Effector memory CD4-positive, alpha-beta T cell (primary cell): ENCODE results near the gene FRMPD4.

Source experiments
- DNase-seq, 3 donors: peaks; one replicate each; pipeline ENCODE4 v3.0.0-alpha.2; 2020
- H3K27ac ChIP-seq: 2 replicates; pipeline ENCODE4 v1.7.0; 2013; ENCODE audit warnings: mild to moderate bottlenecking, low read length, moderate library complexity; ENCODE audit not compliant: insufficient read depth, poor library complexity, severe bottlenecking
- H3K27me3 ChIP-seq: replicated peaks from 2 replicates; pipeline ENCODE4 v1.7.0; 2013; ENCODE audit warnings: mild to moderate bottlenecking, low read length; ENCODE audit not compliant: insufficient read depth, control insufficient read depth, poor library complexity, severe bottlenecking
- H3K36me3 ChIP-seq: 2 replicates; pipeline ENCODE4 v1.7.0; 2013; ENCODE audit warnings: mild to moderate bottlenecking, low read length, moderate library complexity; ENCODE audit not compliant: control insufficient read depth, insufficient read depth
- H3K4me1 ChIP-seq: 2 replicates; pipeline ENCODE4 v1.7.0; 2013; ENCODE audit warnings: low read length, mild to moderate bottlenecking; ENCODE audit not compliant: control insufficient read depth, insufficient read depth, poor library complexity, severe bottlenecking
- H3K4me3 ChIP-seq: 2 replicates; pipeline ENCODE4 v1.7.0; 2013; ENCODE audit warnings: low read length, low read depth, mild to moderate bottlenecking; ENCODE audit not compliant: insufficient read depth, poor library complexity, severe bottlenecking
- H3K9me3 ChIP-seq: 2 replicates; pipeline ENCODE4 v1.7.0; 2013; ENCODE audit warnings: mild to moderate bottlenecking, low read length, moderate library complexity; ENCODE audit not compliant: control insufficient read depth
- total RNA-seq, 3 donors: gene quantifications; one replicate each; lab custom pipeline; 2026; lab: John Stamatoyannopoulos, UW

FRMPD4 gene
- total RNA-seq, result 0 reads per million in 3 donors

DNA sequence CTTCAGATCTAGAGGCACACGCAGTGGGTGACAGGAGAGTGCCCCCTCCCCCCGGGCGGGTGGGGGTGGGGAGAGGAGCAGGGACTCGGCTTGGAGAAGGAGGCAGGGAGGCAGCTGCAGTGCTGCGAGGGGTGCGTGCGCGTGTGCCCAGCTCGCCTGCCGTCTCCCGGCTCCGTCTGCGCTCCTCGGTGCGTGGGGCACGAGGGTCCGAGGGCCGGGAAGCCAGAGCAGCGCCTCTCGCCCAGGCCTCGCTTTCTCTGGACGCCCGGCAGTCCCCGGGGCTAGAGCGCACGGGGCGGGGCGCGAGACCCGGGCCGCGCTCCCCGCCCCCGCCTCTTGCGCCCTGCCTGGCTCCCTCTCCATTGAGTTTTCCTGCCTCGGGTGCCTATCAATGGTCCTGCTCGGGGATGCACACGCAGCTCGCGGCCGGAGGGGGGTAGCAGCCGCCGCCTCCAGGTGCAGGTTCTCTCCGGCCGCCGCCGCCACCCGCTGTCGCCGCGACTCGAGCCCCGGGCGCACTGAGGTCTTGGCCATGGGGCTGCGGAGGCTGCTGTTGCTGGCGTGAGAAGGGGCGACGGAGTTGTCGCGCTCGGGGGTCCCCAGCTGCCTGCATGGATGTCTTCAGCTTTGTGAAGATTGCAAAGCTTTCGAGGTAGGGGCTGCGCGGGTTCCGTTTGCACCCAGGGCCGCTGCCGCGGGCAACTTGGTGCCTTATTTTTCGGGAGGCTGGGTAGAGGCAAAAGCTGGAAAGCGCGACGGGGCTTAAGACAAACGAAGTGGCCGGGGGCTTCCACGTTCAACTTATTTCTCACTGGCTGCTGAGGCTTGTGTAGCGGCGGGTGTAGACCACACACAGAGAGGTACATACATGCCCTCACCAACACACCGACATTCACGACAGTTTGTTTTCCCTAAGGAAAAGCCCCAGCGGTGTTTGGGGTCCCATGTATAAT lies at the start of gene FRMPD4:
TSS of gene FRMPD4 (plus strand) at position 113 of the 953 bp plus-strand sequence. CDS start at position 612, 499 bp downstream.
- Histone ChIP-seq H3K36me3 (no peaks in the 10 kb centered on the region), H3K27me3 (no peaks in the 10 kb centered on the region), H3K9me3 (no peaks in the 10 kb centered on the region), H3K4me1 (no peaks in the 10 kb centered on the region), H3K27ac (no peak within 1 kb of the TSS), H3K4me3 (no peak within 1 kb of the TSS)
- no peak for DNase-seq

DNA sequence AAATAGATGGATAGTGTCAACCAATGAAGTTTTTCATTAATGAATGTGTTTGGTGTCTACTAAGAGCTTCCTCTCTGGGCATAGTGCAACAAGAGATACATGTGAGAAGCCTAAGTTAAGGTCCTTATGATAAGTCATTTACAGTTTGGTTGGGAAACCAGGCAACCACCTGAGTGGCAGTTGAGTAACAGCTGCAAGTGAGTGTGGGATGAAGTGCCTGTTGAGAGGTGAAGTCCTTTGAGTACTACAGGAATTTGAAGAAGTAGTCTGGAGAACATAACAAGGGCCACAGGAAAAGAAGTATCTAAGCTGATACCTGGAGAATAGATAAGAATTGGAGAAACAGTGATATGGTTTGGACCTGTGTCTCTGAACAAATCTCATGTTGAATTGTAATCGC lies 48.5 kb upstream of the FRMPD4 start:
- H3K4me1 ChIP-seq, result no peaks in the 10 kb centered on the region
- no peaks in the 10 kb centered on the region for H3K27me3 ChIP-seq
- no peaks in the 10 kb centered on the region for H3K36me3 ChIP-seq
- H3K9me3 ChIP-seq, result no peaks in the 10 kb centered on the region
- no peak overlapping the region for H3K27ac ChIP-seq
- H3K4me3 ChIP-seq, result no peak overlapping the region
- no peak for DNase-seq

DNA sequence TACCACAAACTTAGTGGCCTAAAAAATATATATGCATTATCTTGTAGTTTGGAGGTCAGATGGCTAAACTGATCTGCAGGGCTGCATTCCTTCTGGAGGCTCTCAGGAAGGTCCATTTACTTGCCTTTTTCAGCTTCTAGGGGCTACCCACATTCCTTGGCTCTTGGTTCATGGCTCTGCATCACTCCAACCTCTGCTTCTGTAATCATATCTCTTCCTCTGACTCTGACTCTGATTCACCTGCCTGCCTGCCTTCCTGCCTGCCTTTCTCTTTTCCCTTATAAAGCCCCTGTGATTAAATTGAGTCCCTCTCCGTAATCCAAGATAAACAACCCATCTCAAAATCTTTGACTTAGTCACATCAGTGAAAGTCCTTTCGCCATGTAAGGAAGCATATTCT lies 25.0 kb upstream of the FRMPD4 start:
- no peak for DNase-seq
- H3K4me1 ChIP-seq, result no peaks in the 10 kb centered on the region
- H3K27me3 ChIP-seq, result no peaks in the 10 kb centered on the region
- no peaks in the 10 kb centered on the region for H3K36me3 ChIP-seq
- no peak overlapping the region for H3K4me3 ChIP-seq
- H3K27ac ChIP-seq, result no peak overlapping the region
- no peaks in the 10 kb centered on the region for H3K9me3 ChIP-seq

DNA sequence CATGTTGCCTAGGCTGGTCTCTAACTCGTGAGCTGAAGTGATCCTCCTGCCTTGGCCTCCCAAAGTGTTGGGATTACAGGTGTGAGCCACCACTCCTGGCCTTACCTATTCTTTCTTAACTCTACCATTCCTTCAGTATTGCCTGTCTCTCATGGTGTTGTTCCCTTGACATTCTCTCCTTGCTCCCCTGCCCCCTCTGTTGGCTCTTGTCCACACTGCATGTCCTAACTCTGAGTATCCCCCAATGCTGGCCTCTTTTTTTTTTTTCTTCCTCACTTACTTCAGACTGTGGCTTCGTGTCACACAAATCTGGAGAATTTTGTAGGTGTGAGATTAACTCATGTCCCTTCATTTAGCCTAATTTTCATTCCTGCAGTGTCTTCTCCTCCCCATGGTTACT lies 22.9 kb upstream of the FRMPD4 start:
- H3K9me3 ChIP-seq, result no peaks in the 10 kb centered on the region
- no peaks in the 10 kb centered on the region for H3K27me3 ChIP-seq
- DNase-seq, result no peak
- no peak overlapping the region for H3K27ac ChIP-seq
- no peaks in the 10 kb centered on the region for H3K4me1 ChIP-seq
- no peak overlapping the region for H3K4me3 ChIP-seq
- H3K36me3 ChIP-seq, result no peaks in the 10 kb centered on the region

DNA sequence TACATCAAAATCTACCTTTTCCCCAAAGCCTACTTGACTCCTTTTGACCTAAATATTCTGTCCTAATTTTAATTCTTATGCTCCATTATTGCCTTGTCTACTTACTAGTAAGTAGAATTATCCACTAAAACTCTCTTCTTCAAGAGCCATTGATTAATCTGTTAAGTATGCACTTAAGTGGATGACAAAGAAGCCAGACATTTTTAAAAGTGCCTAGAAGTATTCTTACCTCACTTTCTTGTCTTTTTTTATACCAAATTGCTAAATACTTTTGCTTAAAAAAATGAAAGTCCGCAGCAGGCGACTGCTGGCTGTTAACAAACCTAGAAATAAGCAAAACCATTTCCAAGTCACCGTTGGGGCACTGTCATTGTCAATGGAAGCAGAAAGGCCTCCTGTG lies 20.1 kb upstream of the FRMPD4 start:
- H3K4me1 ChIP-seq, result no peaks in the 10 kb centered on the region
- H3K27ac ChIP-seq, result no peak overlapping the region
- H3K9me3 ChIP-seq, result no peaks in the 10 kb centered on the region
- no peak for DNase-seq
- H3K36me3 ChIP-seq, result no peaks in the 10 kb centered on the region
- H3K4me3 ChIP-seq, result no peak overlapping the region
- no peaks in the 10 kb centered on the region for H3K27me3 ChIP-seq

DNA sequence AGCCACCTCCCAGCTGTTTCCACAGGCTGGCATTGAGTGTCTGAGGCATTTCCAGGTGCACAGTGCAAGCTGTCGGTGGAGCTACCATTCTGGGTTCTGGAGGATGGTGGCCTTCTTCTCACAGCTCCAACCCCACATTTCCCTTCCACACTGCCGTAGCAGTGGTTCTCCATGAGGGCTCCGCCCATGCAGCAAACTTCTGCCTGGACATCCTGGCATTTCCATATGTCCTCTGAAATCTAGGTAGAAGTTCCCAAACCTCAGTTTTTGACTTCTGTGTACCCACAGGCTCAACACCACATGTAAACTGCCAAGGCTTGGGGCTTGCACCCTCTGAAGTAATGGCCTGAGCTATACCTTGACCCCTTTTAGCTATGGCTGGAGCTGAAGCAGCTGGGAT lies 10.3 kb upstream of the FRMPD4 start:
- no peaks in the 10 kb centered on the region for H3K27me3 ChIP-seq
- H3K27ac ChIP-seq, result no peak overlapping the region
- DNase-seq, result no peak
- no peak overlapping the region for H3K4me3 ChIP-seq
- H3K4me1 ChIP-seq, result no peaks in the 10 kb centered on the region
- no peaks in the 10 kb centered on the region for H3K36me3 ChIP-seq
- H3K9me3 ChIP-seq, result no peaks in the 10 kb centered on the region

DNA sequence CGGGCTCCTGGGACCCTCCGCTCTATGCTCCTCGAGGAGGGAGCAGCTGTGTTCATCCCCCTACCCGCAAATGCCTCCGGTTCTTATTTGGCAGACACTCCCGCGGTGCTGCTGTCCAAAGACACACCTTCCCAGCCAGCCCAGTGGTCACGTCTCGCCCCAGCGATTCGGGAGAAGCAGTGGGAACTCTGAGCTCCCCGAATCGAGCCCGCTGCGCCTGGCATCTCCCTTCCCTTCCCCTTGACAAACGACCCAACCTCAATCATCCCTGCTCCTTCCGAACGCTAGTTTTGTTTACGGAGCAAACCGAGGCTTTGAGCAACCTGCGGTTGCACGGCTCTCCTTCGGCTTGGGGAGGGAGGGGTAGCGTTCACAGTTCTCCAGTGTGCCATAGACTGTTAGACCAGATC lies 317 bp upstream of the FRMPD4 start:
- no peak overlapping the region for H3K27ac ChIP-seq
- no peaks in the 10 kb centered on the region for H3K27me3 ChIP-seq
- no peak overlapping the region for H3K4me3 ChIP-seq
- no peaks in the 10 kb centered on the region for H3K4me1 ChIP-seq
- H3K36me3 ChIP-seq, result no peaks in the 10 kb centered on the region
- H3K9me3 ChIP-seq, result no peaks in the 10 kb centered on the region
- no peak for DNase-seq

DNA sequence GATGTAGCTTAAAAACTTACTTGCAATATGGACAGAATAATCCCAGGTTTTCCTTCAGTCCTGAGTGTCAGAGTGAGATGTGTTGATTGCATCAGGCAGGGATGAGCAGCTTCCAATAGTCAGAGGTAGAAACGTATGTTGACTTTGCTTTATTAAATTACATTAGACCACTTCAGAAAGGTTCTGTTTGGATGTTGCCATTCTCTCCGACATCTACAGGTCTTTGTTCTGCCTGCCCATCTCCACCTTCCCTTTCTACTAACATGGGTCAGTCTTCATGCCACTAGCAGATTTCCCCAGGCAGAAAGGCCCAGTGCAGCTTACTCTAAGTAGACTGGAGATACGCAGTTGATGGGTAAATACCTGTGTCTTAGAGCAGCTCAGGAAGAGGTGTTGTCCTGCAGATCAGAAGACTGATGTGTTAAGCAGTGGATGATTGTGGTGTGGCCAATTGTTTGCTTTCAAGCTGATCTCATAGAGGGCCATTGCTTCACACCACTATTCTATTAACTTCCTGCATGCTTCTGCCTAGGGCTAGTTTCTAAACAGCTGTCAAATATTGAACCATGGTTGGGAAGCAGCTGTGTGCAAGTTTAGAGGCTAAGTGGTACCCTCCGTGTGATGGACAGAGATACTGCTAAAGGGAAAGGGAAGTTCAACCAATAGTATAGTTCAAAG lies 1.8 kb downstream of the FRMPD4 start:
- no peaks in the 10 kb centered on the region for H3K36me3 ChIP-seq
- no peak overlapping the region for H3K4me3 ChIP-seq
- H3K27me3 ChIP-seq, result no peaks in the 10 kb centered on the region
- H3K27ac ChIP-seq, result no peak overlapping the region
- DNase-seq, result no peak
- H3K4me1 ChIP-seq, result no peaks in the 10 kb centered on the region
- no peaks in the 10 kb centered on the region for H3K9me3 ChIP-seq

DNA sequence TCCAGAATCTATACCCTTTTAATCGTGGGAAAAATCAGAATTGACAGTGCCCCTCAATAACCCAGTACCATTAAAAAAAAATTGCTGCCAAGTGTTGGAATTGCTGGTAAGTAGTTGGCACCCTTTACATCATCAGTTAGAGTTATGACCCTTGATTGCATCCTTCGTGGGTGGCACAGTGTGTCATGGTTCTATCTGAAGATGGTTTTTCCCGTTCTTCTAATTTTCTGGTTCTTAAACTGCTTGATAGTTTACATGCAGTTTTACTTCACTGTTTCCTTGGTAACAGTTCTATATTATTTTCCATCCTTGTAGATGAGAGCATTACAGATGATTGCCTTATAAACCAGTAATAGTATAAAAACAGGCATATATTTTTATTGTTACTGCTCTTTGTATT lies 3.2 kb downstream of the FRMPD4 start:
- Histone ChIP-seq H3K36me3 (no peaks in the 10 kb centered on the region), H3K27me3 (no peaks in the 10 kb centered on the region), H3K9me3 (no peaks in the 10 kb centered on the region), H3K4me3 (no peak overlapping the region), H3K27ac (no peak overlapping the region), H3K4me1 (no peaks in the 10 kb centered on the region)
- DNase-seq, result no peak

DNA sequence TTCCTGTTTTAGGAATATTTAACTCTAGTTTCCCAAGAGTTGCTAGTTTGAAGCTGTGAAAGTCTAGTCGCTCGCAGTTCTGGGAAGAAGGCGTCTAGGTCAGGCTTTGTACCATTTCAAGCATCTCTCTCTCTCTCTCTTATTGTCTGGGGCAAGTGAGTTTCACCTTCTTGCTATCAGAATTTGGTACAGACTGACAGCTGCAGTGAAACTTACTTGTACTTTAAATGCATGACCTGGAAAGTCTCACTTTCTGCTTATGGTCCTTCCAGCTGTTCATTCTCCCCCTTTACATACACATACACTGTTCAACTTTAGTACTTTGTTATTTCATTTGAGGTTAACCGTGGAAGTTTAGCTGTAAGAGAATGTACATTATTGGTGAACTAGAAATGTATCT lies 4.4 kb downstream of the FRMPD4 start:
- Histone ChIP-seq H3K4me1 (no peaks in the 10 kb centered on the region), H3K27me3 (no peaks in the 10 kb centered on the region), H3K27ac (no peak overlapping the region), H3K9me3 (no peaks in the 10 kb centered on the region), H3K36me3 (no peaks in the 10 kb centered on the region), H3K4me3 (no peak overlapping the region)
- no peak for DNase-seq
